Omental fat pad (tissue), 4 donors: Measurements from ENCODE around the gene HPSE. TPM values are rescaled to one million over a fixed set of nuclear protein-coding genes. Genes with fewer than 3 reads are reported as not detected.

Experiments used
- ATAC-seq: fragments of 150-250 bp; one replicate; pipeline ENCODE4 v1.9.1; 2016; ENCODE audit warnings: mild to moderate bottlenecking, moderate library complexity; ENCODE audit not compliant: low FRiP score
- DNase-seq: peaks from one replicate; pipeline ENCODE4 v3.0.0-alpha.2; 2019; ENCODE audit warnings: low spot score
- total RNA-seq, 4 donors: library from RNA; depleted of rRNA; stranded (reverse); fragments of >200 nt; gene quantifications; one replicate each; pipeline ENCODE4 v1.1.0, GENCODE V29; 2016
- TF ChIP-seq, protein P1 (sequence below), 3 donors: fragments of 450-650 bp; IDR thresholded peaks; one replicate each; pipeline ENCODE4 v1.5.1; 2016 to 2017; ENCODE audit warnings: antibody characterized with exemption in 3 of 3, mild to moderate bottlenecking in 3 of 3, moderate library complexity in 2 of 3

The HPSE gene
- total RNA-seq, 4 donors from 2014 or later, result 3.2 to 21.7 (median 9.6) TPM

DNA sequence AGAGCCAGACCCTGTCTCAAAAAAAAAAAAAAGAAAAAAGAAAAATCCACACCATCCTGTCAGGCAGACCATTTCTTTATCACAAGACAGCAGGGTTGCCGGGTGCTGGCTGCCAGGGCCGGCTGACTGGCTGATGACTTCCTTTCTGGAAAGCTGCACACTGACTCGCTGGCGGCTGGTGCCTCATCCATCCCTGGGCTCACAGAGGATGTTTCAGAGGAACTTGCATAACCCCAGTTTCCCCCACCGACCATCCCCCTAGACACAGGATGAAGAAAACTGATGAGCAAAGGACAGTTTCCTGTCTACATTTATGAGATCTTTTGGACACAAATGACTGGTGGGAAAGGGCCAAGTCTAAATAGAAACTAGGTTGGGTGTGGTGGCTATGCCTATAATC lies 14.1 kb downstream of the HPSE start:
- DNase-seq, result no peak
- no peak for ATAC-seq
- TF ChIP-seq, protein P1, sequence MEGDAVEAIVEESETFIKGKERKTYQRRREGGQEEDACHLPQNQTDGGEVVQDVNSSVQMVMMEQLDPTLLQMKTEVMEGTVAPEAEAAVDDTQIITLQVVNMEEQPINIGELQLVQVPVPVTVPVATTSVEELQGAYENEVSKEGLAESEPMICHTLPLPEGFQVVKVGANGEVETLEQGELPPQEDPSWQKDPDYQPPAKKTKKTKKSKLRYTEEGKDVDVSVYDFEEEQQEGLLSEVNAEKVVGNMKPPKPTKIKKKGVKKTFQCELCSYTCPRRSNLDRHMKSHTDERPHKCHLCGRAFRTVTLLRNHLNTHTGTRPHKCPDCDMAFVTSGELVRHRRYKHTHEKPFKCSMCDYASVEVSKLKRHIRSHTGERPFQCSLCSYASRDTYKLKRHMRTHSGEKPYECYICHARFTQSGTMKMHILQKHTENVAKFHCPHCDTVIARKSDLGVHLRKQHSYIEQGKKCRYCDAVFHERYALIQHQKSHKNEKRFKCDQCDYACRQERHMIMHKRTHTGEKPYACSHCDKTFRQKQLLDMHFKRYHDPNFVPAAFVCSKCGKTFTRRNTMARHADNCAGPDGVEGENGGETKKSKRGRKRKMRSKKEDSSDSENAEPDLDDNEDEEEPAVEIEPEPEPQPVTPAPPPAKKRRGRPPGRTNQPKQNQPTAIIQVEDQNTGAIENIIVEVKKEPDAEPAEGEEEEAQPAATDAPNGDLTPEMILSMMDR (IDR thresholded peaks at IDR 0.05), result no peak

DNA sequence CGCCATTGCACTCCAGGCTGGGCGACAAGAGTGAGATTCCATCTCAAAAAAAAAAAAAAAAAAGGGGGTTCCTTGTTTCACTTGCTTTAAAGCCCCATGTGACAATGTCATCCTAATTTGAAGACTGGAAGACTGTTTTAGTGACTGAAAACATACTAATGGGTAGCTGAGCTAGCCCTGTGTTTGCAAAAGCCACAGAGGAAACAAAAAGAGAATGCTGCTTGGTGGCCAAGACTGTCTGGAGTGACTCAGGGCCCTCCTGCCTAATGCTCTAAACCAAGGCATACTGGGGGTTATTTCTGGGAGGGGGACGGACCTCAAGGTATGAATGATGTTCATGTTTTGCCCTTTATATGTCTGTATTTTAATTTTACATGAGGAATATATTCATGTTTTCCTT lies 16.0 kb downstream of the HPSE start:
- ATAC-seq, result no peak
- TF ChIP-seq, protein P1 (IDR thresholded peaks at IDR 0.05), result no peak
- DNase-seq, result no peak

DNA sequence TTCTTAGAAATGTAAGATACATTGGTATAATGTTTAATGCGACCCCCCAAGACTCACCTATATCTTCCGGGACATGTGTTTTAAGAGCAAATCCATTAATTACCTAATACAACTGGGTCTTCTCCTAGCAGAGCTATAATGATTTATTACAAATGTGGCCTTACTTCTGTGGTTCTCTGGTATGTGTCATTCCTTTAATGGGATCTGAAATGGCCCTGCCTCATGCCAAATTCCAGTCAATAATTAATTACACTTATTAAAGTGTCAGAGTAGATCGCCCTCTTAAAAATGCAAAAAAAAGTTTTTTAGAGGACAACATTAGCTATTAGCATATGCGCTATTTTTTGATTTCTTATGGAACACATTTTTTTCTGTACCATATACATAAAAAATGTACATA lies 17.0 kb downstream of the HPSE start:
- no peak for ATAC-seq
- TF ChIP-seq, protein P1 (IDR thresholded peaks at IDR 0.05), result no peak
- no peak for DNase-seq

- no peak for ATAC-seq
- DNase-seq, result no peak
- TF ChIP-seq, protein P1 (IDR thresholded peaks at IDR 0.05), result no peak
Observed at GRCh38 chr4:83316459-83317165, 18.0 kb downstream of the HPSE start.

- ATAC-seq, result no peak
- TF ChIP-seq, protein P1 (IDR thresholded peaks at IDR 0.05), result no peak
- no peak for DNase-seq
Observed at GRCh38 chr4:83315341-83315870, 19.2 kb downstream of the HPSE start.

GRCh38 chr4:83308672-83309071 lies 26.0 kb downstream of the HPSE start:
- ATAC-seq, result no peak
- DNase-seq, result no peak

More at GRCh38 chr4:83308672-83309071, 26.0 kb downstream of the HPSE start:
- TF ChIP-seq, protein P1 (IDR thresholded peaks at IDR 0.05), result no peak
